Right lung (tissue), 5 donors: ENCODE data around the gene TECR. TPM values are rescaled to one million over a fixed set of nuclear protein-coding genes. Genes with fewer than 3 reads are reported as not detected.
"Not testable (repeated sequence)": the region's sequence is repeated elsewhere in the genome, so short reads cannot be mapped to it uniquely, and the experiment has no call there.

Experiments
- DNase-seq, 2 donors: peaks; one replicate each; pipeline ENCODE4 v3.0.0-alpha.2; 2013
- polyA plus RNA-seq, 5 donors: library from polyadenylated mRNA; unstranded; fragments of 120-200 nt; gene quantifications; one replicate each; pipeline versions ENCODE4 v1.2.1 to v1.2.3, GENCODE V29; 2013; ENCODE audit warnings: inconsistent platforms in 1 of 5, low replicate concordance in 1 of 5; ENCODE audit not compliant: insufficient read length in 5 of 5, insufficient read depth in 1 of 5

The TECR gene
- polyA plus RNA-seq, 5 donors: 61.8 to 119 (median 84.8) TPM

DNA sequence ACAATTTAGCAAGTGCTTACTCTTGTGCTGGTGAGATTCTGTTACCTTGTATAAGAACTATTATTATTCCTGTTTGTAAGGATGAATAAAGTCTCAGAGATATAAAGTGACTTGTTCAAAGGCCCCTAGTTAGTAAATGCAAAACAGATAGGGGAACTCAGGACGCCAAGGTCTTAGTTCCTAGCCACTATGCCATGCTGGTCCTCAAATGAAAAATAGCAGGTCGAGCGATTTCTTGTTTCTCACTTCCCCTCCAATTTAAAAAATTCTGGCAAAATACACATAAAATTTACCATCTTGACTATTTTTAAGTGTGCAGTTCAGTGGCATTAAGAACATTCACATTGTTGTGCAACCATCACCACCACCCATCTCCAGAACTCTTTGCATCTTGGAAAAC, 1.1 kb downstream of the TECR start:
- no peak for DNase-seq

- no peak for DNase-seq
Observed at GRCh38 chr19:14533450-14533849, 4.1 kb downstream of the TECR start.

DNA sequence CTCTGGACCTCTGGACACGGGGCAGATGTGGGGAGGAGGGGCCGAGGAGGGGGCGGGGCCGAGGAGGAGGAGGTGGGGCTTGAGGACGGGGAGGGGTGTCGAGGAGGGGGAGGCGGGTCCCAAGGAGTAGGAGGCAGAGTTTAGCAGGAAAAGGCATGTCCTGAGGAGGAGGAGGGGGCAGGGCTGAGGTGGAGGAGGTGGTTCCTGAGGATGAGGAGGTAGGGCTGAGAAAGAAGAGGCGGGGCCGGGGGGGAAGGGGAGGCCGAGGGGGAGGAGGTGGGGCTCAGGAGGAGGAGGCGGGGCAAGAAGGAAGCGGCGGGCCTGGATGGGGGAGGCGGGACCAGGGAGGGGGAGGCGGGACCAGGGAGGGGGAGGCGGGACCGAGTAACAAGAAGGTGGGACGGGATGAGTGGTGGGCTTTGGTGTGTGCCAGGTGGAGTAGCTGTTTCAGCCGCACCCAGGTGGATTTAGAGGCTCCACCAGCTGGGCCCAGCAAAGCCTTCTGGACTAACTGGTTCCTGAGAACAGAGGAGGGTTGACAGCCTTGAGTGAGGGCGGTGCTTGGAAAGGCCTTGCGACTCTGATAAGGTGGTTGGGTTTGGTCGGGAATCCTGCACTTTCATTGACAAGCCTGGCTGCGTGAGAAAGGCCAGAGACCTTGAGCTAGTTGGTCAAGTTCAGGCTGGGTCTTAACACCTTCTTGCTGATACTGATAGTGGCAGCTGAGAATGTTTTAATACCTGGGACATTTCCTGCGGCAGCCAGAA, 7.7 kb downstream of the TECR start:
- DNase-seq: peak; percentile 51 to 55

- DNase-seq: no peak
Observed at GRCh38 chr19:14540741-14541525, 11.5 kb downstream of the TECR start.

GRCh38 chr19:14541979-14542378, 12.6 kb downstream of the TECR start:
- DNase-seq: not testable (repeated sequence)

DNA sequence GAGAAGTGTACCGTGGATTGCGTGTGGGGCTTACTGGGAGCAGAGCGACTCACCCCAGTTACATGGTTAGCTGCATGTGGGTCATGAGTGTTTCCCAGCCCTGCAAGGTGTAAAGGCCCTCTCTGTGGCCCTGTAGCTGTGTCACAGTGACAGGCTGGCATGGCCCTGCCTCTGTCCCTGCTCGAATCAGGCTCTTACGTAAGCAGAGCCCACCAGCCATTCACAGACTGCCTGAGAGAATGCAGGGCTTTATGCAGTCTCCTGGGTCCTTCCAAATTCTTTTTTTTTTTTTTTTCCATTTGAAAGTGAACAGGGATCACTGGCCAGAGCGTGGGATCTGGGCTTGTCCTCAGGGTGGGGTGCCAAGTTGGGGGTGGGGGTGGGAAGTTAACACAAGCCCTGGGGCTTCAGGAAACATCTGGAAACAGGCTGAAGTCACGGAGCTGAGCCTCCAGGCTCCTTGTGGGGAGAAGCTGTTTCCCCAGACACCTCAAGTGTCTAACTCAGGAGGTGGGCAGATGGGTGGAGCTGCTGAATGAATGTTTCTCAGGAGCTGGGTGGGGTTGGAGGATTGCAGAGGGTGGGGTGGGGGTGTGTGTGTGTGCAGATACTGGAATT, 13.4 kb downstream of the TECR start:
- no peak for DNase-seq

DNA sequence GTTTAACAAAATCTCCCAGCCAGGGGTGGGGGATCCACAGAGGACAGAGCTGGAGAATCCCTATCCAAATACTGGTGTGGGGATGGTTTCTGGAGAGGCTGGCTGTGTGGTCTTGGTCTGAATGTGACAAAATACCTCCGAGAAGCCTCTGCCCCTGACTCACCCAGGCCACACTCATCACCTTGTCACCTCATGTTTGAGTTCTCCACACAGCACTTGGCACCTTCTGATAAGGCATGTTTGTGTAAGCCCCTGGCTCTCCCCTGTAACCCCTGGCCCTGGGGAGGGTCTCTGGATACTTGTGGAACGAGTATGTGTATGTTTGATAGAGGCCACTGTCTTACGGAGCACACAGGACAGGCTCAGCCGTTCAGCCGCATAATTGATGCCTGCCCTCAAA, 14.7 kb downstream of the TECR start:
- no peak for DNase-seq

GRCh38 chr19:14544977-14545715, 15.8 kb downstream of the TECR start:
- DNase-seq: no peak

GRCh38 chr19:14545716-14546082, 16.3 kb downstream of the TECR start:
- DNase-seq: no peak

DNA sequence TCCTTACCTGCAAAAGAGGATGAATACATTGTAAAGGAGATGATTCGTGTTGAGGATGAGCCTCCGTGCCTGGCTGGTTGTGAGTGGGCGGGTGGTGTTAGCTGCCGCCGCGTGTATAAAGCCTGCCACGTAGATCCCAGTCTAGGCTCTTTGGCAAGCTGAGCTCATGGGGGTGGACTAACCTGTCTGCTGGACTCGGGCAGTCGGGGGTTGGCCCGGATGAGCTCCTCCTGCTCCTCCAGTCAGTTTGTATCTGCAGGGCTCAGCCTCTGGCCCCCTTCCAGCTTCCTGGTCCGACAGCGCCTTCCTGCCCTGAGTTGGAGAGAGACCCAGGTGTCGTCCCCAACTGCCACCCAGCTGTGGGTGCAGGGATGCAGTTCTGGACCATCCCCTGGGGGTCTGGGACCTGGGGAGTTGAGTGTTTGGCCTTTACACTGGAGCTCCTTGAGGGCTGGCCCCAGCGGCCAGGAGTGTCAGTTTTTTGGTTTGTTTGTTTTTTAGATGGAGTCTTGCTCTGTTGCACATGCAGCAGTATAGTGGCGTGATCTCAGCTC, 20.9 kb downstream of the TECR start:
- no peak for DNase-seq

GRCh38 chr19:14551134-14552005, 22.0 kb downstream of the TECR start:
- DNase-seq: not testable (repeated sequence)

DNA sequence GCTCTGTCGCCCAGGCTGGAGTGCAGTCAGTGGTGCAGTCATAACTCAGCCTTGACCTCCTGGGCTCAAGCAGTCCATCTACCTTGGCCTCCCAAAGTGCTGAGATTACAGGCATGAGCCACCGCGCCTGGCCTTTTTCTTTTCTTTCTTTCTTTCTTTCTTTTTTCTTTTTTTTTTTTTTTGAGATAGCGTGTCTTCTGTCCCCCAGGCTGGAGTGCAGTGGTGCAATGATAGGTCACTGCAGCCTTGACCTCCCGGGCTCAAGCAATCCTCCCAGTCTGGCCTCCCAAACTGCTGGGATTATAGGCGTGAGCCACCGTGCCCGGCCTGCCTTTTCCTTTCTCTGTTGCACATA, 22.6 kb downstream of the TECR start:
- not testable (repeated sequence) for DNase-seq

- DNase-seq: no peak
Observed at GRCh38 chr19:14553042-14553938, 23.9 kb downstream of the TECR start.

- DNase-seq: no peak
Observed at GRCh38 chr19:14553939-14554243, 24.5 kb downstream of the TECR start.

DNA sequence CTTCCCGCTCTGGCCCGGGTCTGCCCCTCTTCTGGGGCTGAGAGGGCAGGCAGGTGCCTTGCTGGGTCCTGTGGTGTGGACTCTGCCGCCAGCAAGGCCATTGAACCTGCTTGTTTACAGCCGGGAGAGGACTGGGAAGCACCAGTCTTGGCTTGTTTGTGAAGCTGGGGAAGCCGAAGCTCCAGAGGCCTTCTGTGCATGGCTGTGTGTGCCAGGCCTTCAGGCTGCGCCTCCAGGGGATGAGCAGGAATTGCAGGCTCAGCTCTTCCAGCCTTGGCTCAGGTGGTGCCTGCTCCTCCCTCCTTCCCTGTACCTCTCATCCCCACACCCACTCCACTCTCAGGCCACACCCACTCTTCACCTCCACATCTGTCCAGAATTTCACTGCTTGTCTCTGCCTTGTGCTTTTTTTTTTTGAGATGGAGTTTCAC, 25.0 kb downstream of the TECR start:
- DNase-seq: no peak

DNA sequence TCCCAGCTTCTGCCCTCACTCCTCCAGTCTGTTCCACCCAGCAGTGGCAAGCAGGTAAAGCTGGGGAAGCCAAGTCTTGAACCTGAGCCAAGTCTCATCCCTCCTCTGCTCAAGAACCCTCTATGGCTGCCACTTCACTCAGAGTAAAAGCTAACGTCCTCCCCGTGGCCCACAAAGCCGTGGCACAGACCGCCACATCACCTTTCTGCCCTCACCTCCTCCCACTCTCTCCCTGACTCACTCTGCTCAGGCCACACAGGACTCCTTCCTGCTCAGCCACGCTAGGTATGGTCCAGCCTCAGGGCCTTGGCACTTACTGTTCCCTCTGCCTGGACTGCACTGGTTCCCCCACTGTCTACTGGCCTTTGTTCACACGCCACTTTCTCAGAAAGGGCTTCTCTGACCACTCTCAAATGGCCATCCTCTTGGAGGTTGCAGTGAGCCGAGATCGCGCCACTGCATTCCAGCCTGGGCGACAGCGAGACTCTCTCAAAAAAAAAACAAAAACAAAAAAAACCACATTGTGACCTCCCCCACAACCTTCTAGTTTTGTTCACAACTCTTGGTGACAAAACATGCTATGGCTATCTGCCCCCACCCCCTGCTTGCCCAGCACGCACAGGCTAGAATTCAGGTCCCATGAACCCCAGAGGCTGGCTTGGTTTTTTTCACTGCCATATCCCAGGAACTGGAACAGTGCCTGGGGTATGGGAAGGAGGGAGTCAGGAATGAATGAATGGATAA, 26.7 kb downstream of the TECR start:
- no peak for DNase-seq

DNA sequence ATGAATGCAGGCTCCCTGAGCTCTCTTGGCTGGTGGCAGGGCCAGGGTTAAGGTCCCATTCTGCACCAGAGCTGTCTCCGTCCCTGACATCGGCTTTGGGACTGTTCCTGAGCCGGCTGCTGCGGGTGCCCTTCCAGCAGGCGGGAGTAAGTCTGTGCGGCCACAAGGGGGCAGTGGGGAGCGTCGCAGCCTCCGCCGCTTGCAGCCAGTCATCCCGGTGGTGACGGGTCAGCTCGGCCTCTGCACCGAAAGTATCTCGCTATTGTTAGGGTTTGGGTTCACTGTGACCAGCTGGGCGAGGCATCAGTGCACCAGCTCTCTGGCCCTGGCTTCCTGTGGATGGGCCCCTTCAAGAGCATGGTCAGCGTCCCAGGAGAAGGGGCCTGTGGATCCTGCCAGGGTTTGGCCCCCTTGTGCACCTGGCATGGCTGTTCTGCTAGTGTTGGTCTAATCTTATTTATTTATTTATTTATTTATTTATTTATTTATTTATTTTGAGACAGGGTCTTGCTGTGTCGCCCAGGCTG, 27.3 kb downstream of the TECR start:
- DNase-seq: peak in 1 of 2 donors; percentile 46

GRCh38 chr19:14558370-14559066, 29.1 kb downstream of the TECR start:
- no peak for DNase-seq
